ENCODE measurements around the gene MYMX.

DNA sequence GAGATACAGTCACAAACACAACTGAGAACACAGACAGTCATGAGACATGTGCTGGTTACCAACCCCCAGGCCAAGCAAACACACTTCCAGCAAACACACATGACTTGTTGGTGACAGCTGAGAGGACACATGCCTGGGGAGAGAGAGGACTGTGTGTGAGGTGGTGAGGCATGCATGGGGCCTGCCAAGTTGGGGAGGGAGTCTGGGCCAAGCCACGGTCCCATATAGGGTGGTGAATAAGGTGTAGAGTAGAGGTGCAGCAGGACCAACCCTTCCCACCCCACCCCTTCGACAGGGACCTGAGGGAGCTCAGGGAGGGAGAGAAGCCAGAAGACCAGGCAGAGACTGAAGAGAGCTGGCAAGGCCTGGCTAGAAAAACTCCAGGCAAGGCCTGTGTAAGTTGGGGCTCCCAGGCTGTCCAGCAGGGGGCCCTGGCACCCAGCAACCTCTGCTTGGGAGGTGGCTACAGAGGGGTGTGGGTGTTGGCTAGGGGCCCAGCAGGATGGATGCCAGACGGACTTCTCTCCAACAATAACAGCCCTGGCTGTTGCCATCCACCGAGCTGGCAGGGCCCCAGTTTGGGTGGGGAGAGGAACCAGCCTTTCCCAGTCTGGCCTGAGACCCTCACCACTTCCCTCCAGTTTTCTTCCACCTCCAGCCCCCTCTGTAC, 4.7 kb downstream of the MYMX start:
- TF ChIP-seq, protein P1, sequence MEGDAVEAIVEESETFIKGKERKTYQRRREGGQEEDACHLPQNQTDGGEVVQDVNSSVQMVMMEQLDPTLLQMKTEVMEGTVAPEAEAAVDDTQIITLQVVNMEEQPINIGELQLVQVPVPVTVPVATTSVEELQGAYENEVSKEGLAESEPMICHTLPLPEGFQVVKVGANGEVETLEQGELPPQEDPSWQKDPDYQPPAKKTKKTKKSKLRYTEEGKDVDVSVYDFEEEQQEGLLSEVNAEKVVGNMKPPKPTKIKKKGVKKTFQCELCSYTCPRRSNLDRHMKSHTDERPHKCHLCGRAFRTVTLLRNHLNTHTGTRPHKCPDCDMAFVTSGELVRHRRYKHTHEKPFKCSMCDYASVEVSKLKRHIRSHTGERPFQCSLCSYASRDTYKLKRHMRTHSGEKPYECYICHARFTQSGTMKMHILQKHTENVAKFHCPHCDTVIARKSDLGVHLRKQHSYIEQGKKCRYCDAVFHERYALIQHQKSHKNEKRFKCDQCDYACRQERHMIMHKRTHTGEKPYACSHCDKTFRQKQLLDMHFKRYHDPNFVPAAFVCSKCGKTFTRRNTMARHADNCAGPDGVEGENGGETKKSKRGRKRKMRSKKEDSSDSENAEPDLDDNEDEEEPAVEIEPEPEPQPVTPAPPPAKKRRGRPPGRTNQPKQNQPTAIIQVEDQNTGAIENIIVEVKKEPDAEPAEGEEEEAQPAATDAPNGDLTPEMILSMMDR (IDR thresholded peaks at IDR 0.05), result peak; percentile 65 to 86 (median 84)
- TF ChIP-seq POLR2A (IDR thresholded peaks at IDR 0.05), result no peak

Measured in esophagus squamous epithelium (tissue), 4 donors.